ENCODE measurements around the gene TNKS2.

Gene TNKS2

GRCh38 chr10:91860885-91861284 lies 62.7 kb downstream of the TNKS2 start:
- DNase-seq (no peak), ATAC-seq (replicated peaks) (no peak)
- no peak overlapping the region for H3K4me3 Mint-ChIP-seq
- no peaks in the 10 kb centered on the region for H3K27me3 Mint-ChIP-seq
- H3K27ac Mint-ChIP-seq = peak overlapping the region in 1 of 2 donors; percentile 1
- H3K4me1 Mint-ChIP-seq (ENCODE audit: low read depth in 2 of 2) = no peaks in the 10 kb centered on the region
- peaks cover 75% of the 10 kb centered on the region for H3K36me3 Mint-ChIP-seq (ENCODE audit: insufficient read depth)
- no peaks in the 10 kb centered on the region for H3K9me3 Mint-ChIP-seq

- Mint-ChIP-seq H3K27me3 (no peaks in the 10 kb centered on the region), H3K4me1 (ENCODE audit: low read depth in 2 of 2) (no peaks in the 10 kb centered on the region), H3K4me3 (no peak overlapping the region), H3K27ac (no peak overlapping the region), H3K36me3 (ENCODE audit: insufficient read depth) (peaks cover 43% of the 10 kb centered on the region), H3K9me3 (no peaks in the 10 kb centered on the region)
- DNase-seq (no peak), ATAC-seq (replicated peaks) (no peak)
Observed at GRCh38 chr10:91864099-91864498, 65.9 kb downstream of the TNKS2 start.

- ATAC-seq (replicated peaks) = no peak
- Mint-ChIP-seq H3K27ac (no peak overlapping the region), H3K36me3 (ENCODE audit: insufficient read depth) (peaks cover 36% of the 10 kb centered on the region)
Observed at GRCh38 chr10:91864744-91865143, 66.5 kb downstream of the TNKS2 start.

GRCh38 chr10:91865562-91866081 lies 67.4 kb downstream of the TNKS2 start:
- no peak for DNase-seq
- H3K9me3 Mint-ChIP-seq = no peaks in the 10 kb centered on the region
- no peak overlapping the region for H3K4me3 Mint-ChIP-seq
- no peak for ATAC-seq (replicated peaks)
- no peaks in the 10 kb centered on the region for H3K27me3 Mint-ChIP-seq
- H3K36me3 Mint-ChIP-seq (ENCODE audit: insufficient read depth) = peaks cover 31% of the 10 kb centered on the region
- no peaks in the 10 kb centered on the region for H3K4me1 Mint-ChIP-seq (ENCODE audit: low read depth in 2 of 2)
- H3K27ac Mint-ChIP-seq = no peak overlapping the region

More at GRCh38 chr10:91864744-91865143, 66.5 kb downstream of the TNKS2 start:
- no peak for DNase-seq
- no peaks in the 10 kb centered on the region for H3K9me3 Mint-ChIP-seq
- H3K4me1 Mint-ChIP-seq (ENCODE audit: low read depth in 2 of 2) = no peaks in the 10 kb centered on the region
- H3K4me3 Mint-ChIP-seq = no peak overlapping the region
- H3K27me3 Mint-ChIP-seq = no peaks in the 10 kb centered on the region

GRCh38 chr10:91875156-91875555 lies 76.9 kb downstream of the TNKS2 start:
- peaks cover 3% of the 10 kb centered on the region for H3K36me3 Mint-ChIP-seq (ENCODE audit: insufficient read depth)
- DNase-seq (no peak), ATAC-seq (replicated peaks) (no peak)
- no peak overlapping the region for H3K4me3 Mint-ChIP-seq
- no peaks in the 10 kb centered on the region for H3K27me3 Mint-ChIP-seq
- no peak overlapping the region for H3K27ac Mint-ChIP-seq
- H3K4me1 Mint-ChIP-seq (ENCODE audit: low read depth in 2 of 2) = no peaks in the 10 kb centered on the region
- H3K9me3 Mint-ChIP-seq = no peaks in the 10 kb centered on the region

GRCh38 chr10:91875779-91876178 lies 77.6 kb downstream of the TNKS2 start:
- no peak for ATAC-seq (replicated peaks)
- Mint-ChIP-seq H3K27ac (no peak overlapping the region), H3K27me3 (no peaks in the 10 kb centered on the region), H3K36me3 (ENCODE audit: insufficient read depth) (peaks cover 3% of the 10 kb centered on the region), H3K4me1 (ENCODE audit: low read depth in 2 of 2) (no peaks in the 10 kb centered on the region), H3K9me3 (no peaks in the 10 kb centered on the region), H3K4me3 (no peak overlapping the region)
- no peak for DNase-seq

- ATAC-seq (replicated peaks) (no peak), DNase-seq (no peak)
- Mint-ChIP-seq H3K4me1 (ENCODE audit: low read depth in 2 of 2) (no peaks in the 10 kb centered on the region), H3K4me3 (no peak overlapping the region), H3K36me3 (ENCODE audit: insufficient read depth) (no peaks in the 10 kb centered on the region), H3K27me3 (no peaks in the 10 kb centered on the region), H3K9me3 (no peaks in the 10 kb centered on the region), H3K27ac (no peak overlapping the region)
Observed at GRCh38 chr10:91879515-91880170, 81.4 kb downstream of the TNKS2 start.

GRCh38 chr10:91880310-91880709 lies 82.1 kb downstream of the TNKS2 start:
- no peak overlapping the region for H3K4me3 Mint-ChIP-seq
- H3K27ac Mint-ChIP-seq = no peak overlapping the region
- no peak for DNase-seq

GRCh38 chr10:91883549-91884444 lies 85.6 kb downstream of the TNKS2 start:
- H3K36me3 Mint-ChIP-seq (ENCODE audit: insufficient read depth) = no peaks in the 10 kb centered on the region
- DNase-seq = no peak
- no peak overlapping the region for H3K4me3 Mint-ChIP-seq
- no peak overlapping the region for H3K27ac Mint-ChIP-seq
- H3K9me3 Mint-ChIP-seq = no peaks in the 10 kb centered on the region
- no peaks in the 10 kb centered on the region for H3K27me3 Mint-ChIP-seq
- H3K4me1 Mint-ChIP-seq (ENCODE audit: low read depth in 2 of 2) = peaks cover 7% of the 10 kb centered on the region in 2 donors
- no peak for ATAC-seq (replicated peaks)

More at GRCh38 chr10:91880310-91880709, 82.1 kb downstream of the TNKS2 start:
- Mint-ChIP-seq H3K9me3 (no peaks in the 10 kb centered on the region), H3K4me1 (ENCODE audit: low read depth in 2 of 2) (no peaks in the 10 kb centered on the region), H3K36me3 (ENCODE audit: insufficient read depth) (no peaks in the 10 kb centered on the region), H3K27me3 (no peaks in the 10 kb centered on the region)
- ATAC-seq (replicated peaks) = no peak

GRCh38 chr10:91884536-91884935 lies 86.3 kb downstream of the TNKS2 start:
- Mint-ChIP-seq H3K4me3 (no peak overlapping the region), H3K27ac (no peak overlapping the region), H3K4me1 (ENCODE audit: low read depth in 2 of 2) (peaks cover 7% of the 10 kb centered on the region in 2 donors), H3K27me3 (peaks cover 5 to 6% of the 10 kb centered on the region in 2 donors), H3K9me3 (no peaks in the 10 kb centered on the region), H3K36me3 (ENCODE audit: insufficient read depth) (no peaks in the 10 kb centered on the region)
- DNase-seq = no peak
- ATAC-seq (replicated peaks) = no peak

GRCh38 chr10:91885362-91886079 lies 87.3 kb downstream of the TNKS2 start:
- Mint-ChIP-seq H3K27me3 (peaks cover 6 to 10% of the 10 kb centered on the region in 2 donors), H3K36me3 (ENCODE audit: insufficient read depth) (no peaks in the 10 kb centered on the region), H3K27ac (no peak overlapping the region), H3K9me3 (no peaks in the 10 kb centered on the region), H3K4me1 (ENCODE audit: low read depth in 2 of 2) (peaks cover 7% of the 10 kb centered on the region in 2 donors), H3K4me3 (no peak overlapping the region)
- DNase-seq (no peak), ATAC-seq (replicated peaks) (no peak)

GRCh38 chr10:91886954-91887271 lies 88.7 kb downstream of the TNKS2 start:
- no peak for ATAC-seq (replicated peaks)
- Mint-ChIP-seq H3K9me3 (no peaks in the 10 kb centered on the region), H3K4me1 (ENCODE audit: low read depth in 2 of 2) (peaks cover 7% of the 10 kb centered on the region in 2 donors), H3K4me3 (peak overlapping the region; percentile 88 to 98), H3K27me3 (peaks cover 11 to 15% of the 10 kb centered on the region in 2 donors), H3K27ac (peak overlapping the region in 1 of 2 donors; percentile 25), H3K36me3 (ENCODE audit: insufficient read depth) (no peaks in the 10 kb centered on the region)
- DNase-seq = no peak

GRCh38 chr10:91887272-91888076 lies 89.2 kb downstream of the TNKS2 start:
- peak overlapping the region; percentile 25 to 77 for H3K27ac Mint-ChIP-seq
- peak overlapping the region; percentile 88 to 98 for H3K4me3 Mint-ChIP-seq
- no peaks in the 10 kb centered on the region for H3K36me3 Mint-ChIP-seq (ENCODE audit: insufficient read depth)
- H3K27me3 Mint-ChIP-seq = peaks cover 11 to 15% of the 10 kb centered on the region in 2 donors
- H3K9me3 Mint-ChIP-seq = no peaks in the 10 kb centered on the region
- peak; percentile 76 for ATAC-seq (replicated peaks)
- DNase-seq = peak; percentile 3 to 12 (median 7)
- H3K4me1 Mint-ChIP-seq (ENCODE audit: low read depth in 2 of 2) = peaks cover 7% of the 10 kb centered on the region in 2 donors
